ENCODE measurements around the gene NPIPB8.
"Not testable (repeated sequence)": the region's sequence is repeated elsewhere in the genome, so short reads cannot be mapped to it uniquely, and the experiment has no call there.

The NPIPB8 gene

GRCh38 chr16:28693257-28693950 is 55.5 kb downstream of the NPIPB8 start:
- not testable (repeated sequence) for H4K8ac ChIP-seq (ENCODE audit: low read depth, low read length); H3K9ac ChIP-seq (ENCODE audit: low read depth, low read length, poor library complexity); H2BK15ac ChIP-seq (ENCODE audit: low read length); H3K4me3 ChIP-seq (ENCODE audit: low read length in 2 of 2); H3K9me3 ChIP-seq (replicated peaks in 1 of 2; ENCODE audit: control insufficient read depth in 2 of 2, insufficient read depth in 1 of 2, low read depth in 1 of 2, low read length in 2 of 2); H3K4me1 ChIP-seq (ENCODE audit: control insufficient read depth in 2 of 2, insufficient read depth in 1 of 2, low read depth in 1 of 2, low read length in 2 of 2); DNase-seq (ENCODE audit: low spot score); H3K23ac ChIP-seq (ENCODE audit: low read depth, low read length, poor library complexity); H3K27me3 ChIP-seq (ENCODE audit: control insufficient read depth in 3 of 3, insufficient read depth in 3 of 3, low read depth in 1 of 3, low read length in 3 of 3); H2BK5ac ChIP-seq (ENCODE audit: low read length); H3K4ac ChIP-seq (ENCODE audit: low read length); H3K79me1 ChIP-seq (ENCODE audit: low read depth, low read length); H3K4me2 ChIP-seq (ENCODE audit: insufficient read depth, low read length, poor library complexity, severe bottlenecking); H2BK12ac ChIP-seq (ENCODE audit: low read length); H3K18ac ChIP-seq (ENCODE audit: low read length); H3K14ac ChIP-seq (ENCODE audit: low read length); H2AFZ ChIP-seq (ENCODE audit: low read length); H4K91ac ChIP-seq (ENCODE audit: low read depth, low read length, poor library complexity); H2BK120ac ChIP-seq (ENCODE audit: low read depth, low read length); H3K36me3 ChIP-seq (replicated peaks in 1 of 2; ENCODE audit: control insufficient read depth in 2 of 2, insufficient read depth in 2 of 2, low read length in 2 of 2); H3K27ac ChIP-seq (replicated peaks; ENCODE audit: low read length); H2AK5ac ChIP-seq (ENCODE audit: low read depth, low read length)
- no CpG with 5 or more reads among the region's 11 CpGs for WGBS, 2 donors (ENCODE audit: extremely low coverage in 2 of 2, insufficient read length in 2 of 2, insufficient replicate concordance in 1 of 2)

- H3K23ac ChIP-seq (ENCODE audit: low read depth, low read length, poor library complexity); H3K14ac ChIP-seq (ENCODE audit: low read length); H3K4me1 ChIP-seq (ENCODE audit: control insufficient read depth in 2 of 2, insufficient read depth in 1 of 2, low read depth in 1 of 2, low read length in 2 of 2); H2BK5ac ChIP-seq (ENCODE audit: low read length); H2BK12ac ChIP-seq (ENCODE audit: low read length); H3K4me3 ChIP-seq (ENCODE audit: low read length in 2 of 2); H3K36me3 ChIP-seq (replicated peaks in 1 of 2; ENCODE audit: control insufficient read depth in 2 of 2, insufficient read depth in 2 of 2, low read length in 2 of 2); H3K9me3 ChIP-seq (replicated peaks in 1 of 2; ENCODE audit: control insufficient read depth in 2 of 2, insufficient read depth in 1 of 2, low read depth in 1 of 2, low read length in 2 of 2); H4K8ac ChIP-seq (ENCODE audit: low read depth, low read length); H2AFZ ChIP-seq (ENCODE audit: low read length); H3K4ac ChIP-seq (ENCODE audit: low read length); DNase-seq (ENCODE audit: low spot score); H3K9ac ChIP-seq (ENCODE audit: low read depth, low read length, poor library complexity); H3K18ac ChIP-seq (ENCODE audit: low read length); H3K27me3 ChIP-seq (ENCODE audit: control insufficient read depth in 3 of 3, insufficient read depth in 3 of 3, low read depth in 1 of 3, low read length in 3 of 3); H3K4me2 ChIP-seq (ENCODE audit: insufficient read depth, low read length, poor library complexity, severe bottlenecking); H2BK120ac ChIP-seq (ENCODE audit: low read depth, low read length); H3K79me1 ChIP-seq (ENCODE audit: low read depth, low read length); H2AK5ac ChIP-seq (ENCODE audit: low read depth, low read length); H3K27ac ChIP-seq (replicated peaks; ENCODE audit: low read length); H2BK15ac ChIP-seq (ENCODE audit: low read length); H4K91ac ChIP-seq (ENCODE audit: low read depth, low read length, poor library complexity): not testable (repeated sequence)
- no CpG with 5 or more reads among the region's 9 CpGs for WGBS, 2 donors (ENCODE audit: extremely low coverage in 2 of 2, insufficient read length in 2 of 2, insufficient replicate concordance in 1 of 2)
Observed at GRCh38 chr16:28699792-28700191, 61.9 kb downstream of the NPIPB8 start.

GRCh38 chr16:28700349-28700748 is 62.5 kb downstream of the NPIPB8 start:
- H3K36me3 ChIP-seq (replicated peaks in 1 of 2; ENCODE audit: control insufficient read depth in 2 of 2, insufficient read depth in 2 of 2, low read length in 2 of 2); H3K27me3 ChIP-seq (ENCODE audit: control insufficient read depth in 3 of 3, insufficient read depth in 3 of 3, low read depth in 1 of 3, low read length in 3 of 3); H3K4ac ChIP-seq (ENCODE audit: low read length); H2AK5ac ChIP-seq (ENCODE audit: low read depth, low read length); H3K27ac ChIP-seq (replicated peaks; ENCODE audit: low read length); H3K14ac ChIP-seq (ENCODE audit: low read length); H4K8ac ChIP-seq (ENCODE audit: low read depth, low read length); DNase-seq (ENCODE audit: low spot score); H3K4me3 ChIP-seq (ENCODE audit: low read length in 2 of 2); H2AFZ ChIP-seq (ENCODE audit: low read length); H2BK12ac ChIP-seq (ENCODE audit: low read length); H3K4me1 ChIP-seq (ENCODE audit: control insufficient read depth in 2 of 2, insufficient read depth in 1 of 2, low read depth in 1 of 2, low read length in 2 of 2); H3K9ac ChIP-seq (ENCODE audit: low read depth, low read length, poor library complexity); H2BK15ac ChIP-seq (ENCODE audit: low read length); H3K23ac ChIP-seq (ENCODE audit: low read depth, low read length, poor library complexity); H3K18ac ChIP-seq (ENCODE audit: low read length); H3K4me2 ChIP-seq (ENCODE audit: insufficient read depth, low read length, poor library complexity, severe bottlenecking); H2BK120ac ChIP-seq (ENCODE audit: low read depth, low read length); H3K79me1 ChIP-seq (ENCODE audit: low read depth, low read length); H4K91ac ChIP-seq (ENCODE audit: low read depth, low read length, poor library complexity); H2BK5ac ChIP-seq (ENCODE audit: low read length); H3K9me3 ChIP-seq (replicated peaks in 1 of 2; ENCODE audit: control insufficient read depth in 2 of 2, insufficient read depth in 1 of 2, low read depth in 1 of 2, low read length in 2 of 2): not testable (repeated sequence)
- no CpG with 5 or more reads among the region's 19 CpGs for WGBS, 2 donors (ENCODE audit: extremely low coverage in 2 of 2, insufficient read length in 2 of 2, insufficient replicate concordance in 1 of 2)

- not testable (repeated sequence) for H2BK12ac ChIP-seq (ENCODE audit: low read length); H3K23ac ChIP-seq (ENCODE audit: low read depth, low read length, poor library complexity); H3K27ac ChIP-seq (replicated peaks; ENCODE audit: low read length); H2BK15ac ChIP-seq (ENCODE audit: low read length); H2AK5ac ChIP-seq (ENCODE audit: low read depth, low read length); H2AFZ ChIP-seq (ENCODE audit: low read length); H4K8ac ChIP-seq (ENCODE audit: low read depth, low read length); H3K9ac ChIP-seq (ENCODE audit: low read depth, low read length, poor library complexity); H3K27me3 ChIP-seq (ENCODE audit: control insufficient read depth in 3 of 3, insufficient read depth in 3 of 3, low read depth in 1 of 3, low read length in 3 of 3); H3K14ac ChIP-seq (ENCODE audit: low read length); H4K91ac ChIP-seq (ENCODE audit: low read depth, low read length, poor library complexity); H3K4ac ChIP-seq (ENCODE audit: low read length); H3K18ac ChIP-seq (ENCODE audit: low read length); H3K4me1 ChIP-seq (ENCODE audit: control insufficient read depth in 2 of 2, insufficient read depth in 1 of 2, low read depth in 1 of 2, low read length in 2 of 2); H3K4me2 ChIP-seq (ENCODE audit: insufficient read depth, low read length, poor library complexity, severe bottlenecking); H3K36me3 ChIP-seq (replicated peaks in 1 of 2; ENCODE audit: control insufficient read depth in 2 of 2, insufficient read depth in 2 of 2, low read length in 2 of 2); H2BK120ac ChIP-seq (ENCODE audit: low read depth, low read length); H3K79me1 ChIP-seq (ENCODE audit: low read depth, low read length); H3K4me3 ChIP-seq (ENCODE audit: low read length in 2 of 2); DNase-seq (ENCODE audit: low spot score); H2BK5ac ChIP-seq (ENCODE audit: low read length); H3K9me3 ChIP-seq (replicated peaks in 1 of 2; ENCODE audit: control insufficient read depth in 2 of 2, insufficient read depth in 1 of 2, low read depth in 1 of 2, low read length in 2 of 2)
- no CpG with 5 or more reads among the region's 8 CpGs for WGBS, 2 donors (ENCODE audit: extremely low coverage in 2 of 2, insufficient read length in 2 of 2, insufficient replicate concordance in 1 of 2)
Observed at GRCh38 chr16:28701384-28701783, 63.5 kb downstream of the NPIPB8 start.
